NB4 (cell line): ENCODE results near the gene OR4A16.

Source experiments
- DNase-seq: peaks from one replicate; pipeline ENCODE4 v3.0.0; 2010; ENCODE audit warnings: low read depth
- H3K4me3 ChIP-seq: one replicate; pipeline ENCODE4 v1.5.1; 2011; ENCODE audit warnings: mild to moderate bottlenecking, low read depth, low read length, moderate library complexity
- CTCF ChIP-seq: IDR thresholded peaks from one replicate; pipeline ENCODE4 v1.5.1; 2012; ENCODE audit warnings: low read depth, low read length
- MAX ChIP-seq: IDR thresholded peaks from 2 replicates; pipeline ENCODE4 v1.6.1; 2011; ENCODE audit warnings: low read depth, low read length
- MYC ChIP-seq: IDR thresholded peaks from 2 replicates; pipeline ENCODE4 v1.6.1; 2011; ENCODE audit warnings: low read depth, low read length
- POLR2A ChIP-seq: IDR thresholded peaks from 2 replicates; pipeline ENCODE4 v1.6.1; 2011; ENCODE audit warnings: mild to moderate bottlenecking; ENCODE audit not compliant: insufficient read length; ENCODE audit errors: extremely low read depth

OR4A16 gene

GRCh38 chr11:55342901-55343300, at the start of gene OR4A16:
Gene OR4A16, plus strand, starts transcription at chr11:55343201. Its CDS starts 0 bp downstream, at chr11:55343201.
- no peak for DNase-seq
- no peak within 1 kb of the TSS for H3K4me3 ChIP-seq
- TF ChIP-seq MAX, result no peak
- no peak for TF ChIP-seq CTCF
- TF ChIP-seq POLR2A, result no peak

- no peak for TF ChIP-seq CTCF
- no peak for TF ChIP-seq MYC
- TF ChIP-seq MAX, result no peak
- TF ChIP-seq POLR2A, result no peak
- DNase-seq, result no peak
- H3K4me3 ChIP-seq, result no peak overlapping the region
Measured at GRCh38 chr11:55324500-55324899, 18.5 kb upstream of the OR4A16 start.

GRCh38 chr11:55345306-55345705, 2.3 kb downstream of the OR4A16 start:
- TF ChIP-seq MYC (no peak), MAX (no peak), CTCF (no peak), POLR2A (no peak)
- DNase-seq, result no peak

GRCh38 chr11:55349032-55349431, 6.0 kb downstream of the OR4A16 start:
- no peak overlapping the region for H3K4me3 ChIP-seq
- DNase-seq, result no peak
- TF ChIP-seq MYC (no peak), MAX (no peak), POLR2A (no peak), CTCF (no peak)

More at GRCh38 chr11:55345306-55345705, 2.3 kb downstream of the OR4A16 start:
- no peak overlapping the region for H3K4me3 ChIP-seq

GRCh38 chr11:55357560-55358184, 14.7 kb downstream of the OR4A16 start:
- H3K4me3 ChIP-seq, result no peak overlapping the region
- DNase-seq, result peak; percentile 70
- TF ChIP-seq CTCF (peak; percentile 79), POLR2A (no peak), MYC (peak; percentile 90), MAX (peak; percentile 86)

GRCh38 chr11:55367674-55368073, 24.7 kb downstream of the OR4A16 start, which contains the start of gene OR4A15:
Gene OR4A15, plus strand, starts transcription at chr11:55367974. Its CDS starts 0 bp downstream, at chr11:55367974.
- no peak for DNase-seq
- TF ChIP-seq MAX (no peak), POLR2A (no peak), CTCF (no peak), MYC (no peak)
- H3K4me3 ChIP-seq, result no peak within 1 kb of the TSS
